Fibroblast of the aortic adventitia (primary cell): ENCODE measurements around the gene TSEN34. TPM values are rescaled to one million over a fixed set of nuclear protein-coding genes. Genes with fewer than 3 reads are reported as not detected.
"Not testable (repeated sequence)": the region's sequence is repeated elsewhere in the genome, so short reads cannot be mapped to it uniquely, and the experiment has no call there.

Experiments used
- DNase-seq: peaks from one replicate; pipeline ENCODE4 v3.0.0-alpha.2; 2010; ENCODE audit warnings: low read depth
- H3K4me3 ChIP-seq: 2 replicates; pipeline ENCODE4 v1.5.1; 2011; ENCODE audit warnings: low read depth, mild to moderate bottlenecking, control low read depth, low read length, moderate library complexity
- total RNA-seq: library from RNA; depleted of rRNA; stranded (reverse); fragments of >200 nt; gene quantifications from 2 replicates; pipeline ENCODE4 v1.2.3, GENCODE V29; 2012; ENCODE audit warnings: low replicate concordance
- TF ChIP-seq, protein P1 (sequence below): IDR thresholded peaks from 2 replicates; pipeline ENCODE4 v1.5.1; 2011; ENCODE audit warnings: mild to moderate bottlenecking, low read length, control low read depth, inconsistent platforms; ENCODE audit not compliant: insufficient read depth

The TSEN34 gene
- total RNA-seq, 1 donor, result 42.8 TPM

DNA sequence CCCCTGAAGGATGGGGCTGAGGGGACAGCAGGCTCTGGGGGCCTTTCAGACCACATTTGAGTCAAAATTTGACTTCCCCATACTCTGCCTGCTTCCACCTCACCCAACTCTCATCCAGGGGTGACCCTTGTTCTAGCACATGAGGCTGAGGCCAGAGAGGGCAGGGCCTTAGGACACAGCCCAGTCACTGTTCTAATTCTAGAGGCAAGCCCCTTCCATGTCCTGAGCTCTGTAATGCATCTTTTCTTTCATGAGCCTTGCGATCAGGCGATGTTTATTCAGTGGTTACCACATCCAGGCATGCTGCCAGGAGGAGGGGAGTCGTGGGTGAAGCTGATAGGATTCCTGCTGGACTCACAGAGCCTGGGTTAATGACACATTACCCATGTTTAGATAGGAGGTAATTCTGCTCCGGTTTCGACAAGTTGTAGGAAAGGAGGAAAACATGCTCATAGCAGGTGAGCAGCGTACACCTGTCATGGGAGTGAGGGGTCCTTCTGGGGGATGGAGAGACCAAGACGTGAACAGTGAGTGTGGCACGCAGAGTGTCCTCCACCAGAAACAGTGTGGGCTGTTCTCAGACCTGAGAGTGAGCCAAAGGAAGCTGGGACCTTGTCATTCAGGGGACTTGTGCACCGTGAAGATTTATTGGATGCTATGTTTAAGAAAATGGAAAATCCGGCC is 18.8 kb downstream of the TSEN34 start:
- DNase-seq, result peak; percentile 97
- H3K4me3 ChIP-seq, result no peak overlapping the region
- TF ChIP-seq, protein P1, sequence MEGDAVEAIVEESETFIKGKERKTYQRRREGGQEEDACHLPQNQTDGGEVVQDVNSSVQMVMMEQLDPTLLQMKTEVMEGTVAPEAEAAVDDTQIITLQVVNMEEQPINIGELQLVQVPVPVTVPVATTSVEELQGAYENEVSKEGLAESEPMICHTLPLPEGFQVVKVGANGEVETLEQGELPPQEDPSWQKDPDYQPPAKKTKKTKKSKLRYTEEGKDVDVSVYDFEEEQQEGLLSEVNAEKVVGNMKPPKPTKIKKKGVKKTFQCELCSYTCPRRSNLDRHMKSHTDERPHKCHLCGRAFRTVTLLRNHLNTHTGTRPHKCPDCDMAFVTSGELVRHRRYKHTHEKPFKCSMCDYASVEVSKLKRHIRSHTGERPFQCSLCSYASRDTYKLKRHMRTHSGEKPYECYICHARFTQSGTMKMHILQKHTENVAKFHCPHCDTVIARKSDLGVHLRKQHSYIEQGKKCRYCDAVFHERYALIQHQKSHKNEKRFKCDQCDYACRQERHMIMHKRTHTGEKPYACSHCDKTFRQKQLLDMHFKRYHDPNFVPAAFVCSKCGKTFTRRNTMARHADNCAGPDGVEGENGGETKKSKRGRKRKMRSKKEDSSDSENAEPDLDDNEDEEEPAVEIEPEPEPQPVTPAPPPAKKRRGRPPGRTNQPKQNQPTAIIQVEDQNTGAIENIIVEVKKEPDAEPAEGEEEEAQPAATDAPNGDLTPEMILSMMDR, result no peak

- no peak for DNase-seq
- H3K4me3 ChIP-seq, result no peak overlapping the region
- TF ChIP-seq, protein P1, result no peak
Measured at GRCh38 chr19:54211235-54211634, 20.1 kb downstream of the TSEN34 start.

- H3K4me3 ChIP-seq, DNase-seq: not testable (repeated sequence)
Measured at GRCh38 chr19:54214217-54214616, 23.1 kb downstream of the TSEN34 start.

DNA sequence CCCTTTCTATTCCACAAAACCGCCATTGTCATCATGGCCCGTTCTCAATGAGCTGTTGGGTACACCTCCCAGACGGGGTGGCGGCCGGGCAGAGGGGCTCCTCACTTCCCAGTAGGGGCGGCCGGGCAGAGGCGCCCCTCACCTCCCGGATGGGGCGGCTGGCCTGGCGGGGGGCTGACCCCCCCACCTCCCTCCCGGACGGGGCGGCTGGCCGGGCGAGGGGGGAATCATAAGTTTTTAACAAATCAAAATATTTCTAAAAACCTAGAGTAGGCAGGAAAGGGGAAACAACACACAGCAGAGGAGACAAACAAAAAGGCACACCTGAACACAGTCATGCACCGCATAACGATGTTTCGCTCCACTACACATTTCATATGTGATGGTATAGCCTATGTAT is 23.6 kb downstream of the TSEN34 start:
- not testable (repeated sequence) for H3K4me3 ChIP-seq, DNase-seq

GRCh38 chr19:54216869-54217268 is 25.8 kb downstream of the TSEN34 start:
- TF ChIP-seq, protein P1, result no peak
- no peak for DNase-seq
- H3K4me3 ChIP-seq, result no peak overlapping the region

GRCh38 chr19:54217517-54218247 is 26.6 kb downstream of the TSEN34 start:
- not testable (repeated sequence) for DNase-seq, H3K4me3 ChIP-seq

DNA sequence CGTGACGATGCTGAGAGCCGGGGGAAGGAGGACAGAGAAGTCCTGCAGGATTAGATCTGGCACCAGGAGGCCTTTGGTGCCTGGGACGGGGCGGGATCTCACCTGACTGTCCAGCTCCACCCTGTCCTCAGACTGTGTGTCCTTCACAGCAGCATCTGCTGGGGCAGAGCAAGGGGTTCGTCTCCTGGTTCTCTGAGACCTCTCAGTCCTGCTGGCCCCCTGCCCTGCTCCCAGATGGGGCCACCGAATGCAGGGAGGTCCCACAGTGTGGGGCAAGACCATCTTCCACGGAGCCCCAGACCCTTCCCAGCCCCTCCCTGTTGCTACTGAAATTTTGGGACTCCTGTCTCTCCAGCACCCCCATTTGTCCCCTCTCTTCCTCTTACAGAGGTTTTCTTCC is 27.2 kb downstream of the TSEN34 start:
- no peak overlapping the region for H3K4me3 ChIP-seq
- no peak for DNase-seq
- TF ChIP-seq, protein P1, result no peak

DNA sequence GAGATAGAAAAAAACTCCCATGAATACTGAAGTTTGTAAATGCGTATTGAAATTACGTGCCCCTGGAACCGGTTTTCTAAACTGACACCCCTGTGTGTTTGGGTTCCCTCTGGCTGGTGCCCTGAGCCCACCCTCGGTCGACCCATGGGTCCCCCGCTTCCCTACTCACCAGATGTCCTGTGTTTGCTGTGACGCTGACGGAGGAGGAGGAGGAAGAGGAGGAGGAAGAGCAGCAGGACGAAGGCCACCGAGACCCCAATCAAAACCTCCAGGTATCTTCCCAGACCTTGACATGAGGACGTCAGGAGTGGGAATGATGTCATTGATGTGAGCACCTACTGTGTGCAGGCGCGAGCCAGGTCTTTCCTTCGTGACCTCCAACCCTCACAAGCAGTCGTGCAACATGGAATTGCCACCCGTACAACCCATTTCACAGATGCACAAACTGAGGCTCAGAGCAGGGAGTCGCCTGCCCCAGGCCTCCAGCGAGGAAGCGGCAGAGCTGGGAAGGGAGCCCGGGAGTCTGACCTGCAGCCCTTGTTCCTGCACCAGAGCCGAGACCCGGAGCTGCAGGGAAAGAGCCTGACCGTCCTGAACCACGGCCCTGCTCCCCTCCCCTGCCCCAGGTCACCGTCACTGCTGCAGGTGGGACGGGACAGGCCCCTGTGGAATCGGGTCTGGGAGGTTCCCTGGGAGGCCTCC is 28.0 kb downstream of the TSEN34 start:
- H3K4me3 ChIP-seq, result no peak overlapping the region
- TF ChIP-seq, protein P1, result no peak
- DNase-seq, result no peak

DNA sequence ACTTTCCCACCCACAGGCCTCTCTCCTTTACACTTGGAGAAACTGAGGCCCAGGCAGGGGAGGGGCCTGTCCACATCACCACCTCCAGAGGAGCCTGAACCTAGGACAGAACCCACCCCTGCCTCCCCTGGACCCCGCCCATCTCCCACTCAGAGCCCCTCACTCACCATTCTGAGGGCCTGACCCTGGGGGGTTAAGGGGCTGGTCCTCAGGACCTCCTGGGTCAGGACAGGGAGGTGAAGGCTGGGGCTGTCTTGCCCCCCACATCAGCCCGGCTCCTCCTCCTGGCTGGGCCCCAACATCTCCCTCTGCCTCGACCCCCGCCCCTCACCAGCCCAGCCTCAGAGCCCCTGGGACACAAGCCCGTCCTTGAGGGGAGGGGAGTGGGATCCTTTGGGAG is 28.6 kb downstream of the TSEN34 start:
- DNase-seq, H3K4me3 ChIP-seq: not testable (repeated sequence)

DNA sequence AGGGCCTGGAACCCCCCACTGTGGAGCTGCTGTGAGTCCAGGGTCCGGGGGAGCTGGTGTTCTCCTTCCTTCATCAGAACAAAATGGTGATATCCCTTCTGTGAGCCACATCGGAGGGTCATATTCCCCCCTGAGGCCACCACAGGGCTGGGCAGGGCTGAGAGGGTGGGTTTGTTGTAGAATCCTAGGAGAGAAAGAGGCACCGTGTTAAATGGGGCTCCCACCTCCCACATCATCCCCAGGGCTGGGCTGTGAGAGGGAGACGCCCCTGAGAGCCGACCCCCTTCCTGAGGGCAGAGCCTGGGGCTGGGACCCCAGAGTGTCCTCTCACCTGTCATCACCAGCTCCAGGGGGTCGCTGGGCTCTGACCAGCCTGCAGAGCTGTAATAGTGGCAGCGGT is 30.8 kb downstream of the TSEN34 start:
- H3K4me3 ChIP-seq, DNase-seq: not testable (repeated sequence)

GRCh38 chr19:54222474-54223276 is 31.6 kb downstream of the TSEN34 start, which contains the start of gene LILRB3:
LILRB3 (minus strand) TSS chr19:54223007; CDS start chr19:54222976, 31 bp downstream.
- H3K4me3 ChIP-seq, DNase-seq: not testable (repeated sequence)
